Kidney epithelial cell (primary cell): Measurements from ENCODE around the gene DZIP1. TPM values are rescaled to one million over a fixed set of nuclear protein-coding genes. Genes with fewer than 3 reads are reported as not detected.
"Not testable (repeated sequence)": the region's sequence is repeated elsewhere in the genome, so short reads cannot be mapped to it uniquely, and the experiment has no call there.

Source experiments
- DNase-seq: peaks from one replicate; pipeline ENCODE4 v3.0.0-alpha.2; 2010; ENCODE audit warnings: low read depth
- H3K27me3 ChIP-seq: 2 replicates; pipeline ENCODE4 v1.6.0; 2011; ENCODE audit warnings: low read length; ENCODE audit not compliant: control insufficient read depth, insufficient read depth
- H3K36me3 ChIP-seq: 2 replicates; pipeline ENCODE4 v1.5.1; 2011; ENCODE audit warnings: low read length; ENCODE audit not compliant: control insufficient read depth, insufficient read depth
- H3K4me3 ChIP-seq: 2 replicates; pipeline ENCODE4 v1.5.1; 2011; ENCODE audit warnings: low read depth, mild to moderate bottlenecking, control low read depth, low read length
- CTCF ChIP-seq: IDR thresholded peaks from 2 replicates; pipeline ENCODE4 v1.5.1; 2011; ENCODE audit warnings: mild to moderate bottlenecking, moderate library complexity, low read length, control low read depth, inconsistent platforms; ENCODE audit not compliant: insufficient read depth, poor library complexity, severe bottlenecking
- total RNA-seq: library from RNA; depleted of rRNA; stranded (reverse); fragments of >200 nt; gene quantifications from 2 replicates; pipeline ENCODE4 v1.2.3, GENCODE V29; 2015

The DZIP1 gene
- total RNA-seq, 1 donor from 2014 or later: 29.0 TPM

GRCh38 chr13:95568131-95568530 is 76.4 kb downstream of the DZIP1 start:
- no peak overlapping the region for H3K4me3 ChIP-seq
- DNase-seq: no peak
- no peaks in the 10 kb centered on the region for H3K36me3 ChIP-seq
- no peaks in the 10 kb centered on the region for H3K27me3 ChIP-seq
- no peak for TF ChIP-seq CTCF

- not testable (repeated sequence) for DNase-seq, H3K4me3 ChIP-seq, H3K36me3 ChIP-seq, H3K27me3 ChIP-seq
Observed at GRCh38 chr13:95565758-95566157, 78.7 kb downstream of the DZIP1 start.

- DNase-seq: peak; percentile 67
- H3K36me3 ChIP-seq: no peaks in the 10 kb centered on the region
- TF ChIP-seq CTCF: no peak
- no peak overlapping the region for H3K4me3 ChIP-seq
- H3K27me3 ChIP-seq: no peaks in the 10 kb centered on the region
Observed at GRCh38 chr13:95564733-95565291, 79.7 kb downstream of the DZIP1 start.

- no peak overlapping the region for H3K4me3 ChIP-seq
- TF ChIP-seq CTCF: peak; percentile 20
- H3K36me3 ChIP-seq: no peaks in the 10 kb centered on the region
- no peak for DNase-seq
- H3K27me3 ChIP-seq: no peaks in the 10 kb centered on the region
Observed at GRCh38 chr13:95564091-95564490, 80.4 kb downstream of the DZIP1 start.

GRCh38 chr13:95560387-95560786 is 84.1 kb downstream of the DZIP1 start:
- Histone ChIP-seq H3K4me3 (no peak overlapping the region), H3K36me3 (no peaks in the 10 kb centered on the region), H3K27me3 (no peaks in the 10 kb centered on the region)
- no peak for DNase-seq
- no peak for TF ChIP-seq CTCF

- DNase-seq: no peak
- H3K4me3 ChIP-seq: no peak overlapping the region
- no peaks in the 10 kb centered on the region for H3K27me3 ChIP-seq
- TF ChIP-seq CTCF: no peak
- no peaks in the 10 kb centered on the region for H3K36me3 ChIP-seq
Observed at GRCh38 chr13:95559100-95559499, 85.4 kb downstream of the DZIP1 start.
